Measurements from ENCODE around the gene ACVR1.

ACVR1 gene

DNA sequence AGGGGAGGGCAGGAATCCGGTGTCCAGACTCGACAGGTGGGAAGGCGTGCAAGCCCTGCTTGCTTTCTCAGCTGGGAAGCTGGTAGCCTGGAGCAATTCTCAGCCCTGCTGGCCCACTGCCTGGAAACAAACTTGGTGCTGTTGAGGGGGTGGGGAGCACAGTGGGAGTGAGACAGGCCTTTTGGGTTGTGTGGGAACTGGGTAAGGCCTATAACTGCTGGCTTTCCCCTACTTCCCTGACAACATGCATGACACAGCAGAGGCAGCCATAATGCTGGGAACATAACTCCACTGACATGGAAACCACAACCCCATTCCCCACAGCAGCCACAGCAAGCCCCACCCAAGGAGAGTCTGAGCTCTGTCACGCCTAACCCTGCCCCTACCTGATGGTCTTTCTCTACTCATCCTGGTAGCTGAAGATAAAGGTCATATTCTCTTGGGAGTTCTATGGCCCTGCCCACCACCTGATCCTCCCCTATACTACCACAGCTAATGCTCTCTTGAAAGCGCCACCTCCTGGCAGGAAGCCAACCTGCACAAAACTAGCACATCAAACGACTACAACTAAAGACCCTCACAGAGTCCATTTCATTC, 124.6 kb downstream of the ACVR1 start:
- H3K4me3 ChIP-seq (ENCODE audit: low read depth, low read length): no peak overlapping the region
- TF ChIP-seq, protein P1, sequence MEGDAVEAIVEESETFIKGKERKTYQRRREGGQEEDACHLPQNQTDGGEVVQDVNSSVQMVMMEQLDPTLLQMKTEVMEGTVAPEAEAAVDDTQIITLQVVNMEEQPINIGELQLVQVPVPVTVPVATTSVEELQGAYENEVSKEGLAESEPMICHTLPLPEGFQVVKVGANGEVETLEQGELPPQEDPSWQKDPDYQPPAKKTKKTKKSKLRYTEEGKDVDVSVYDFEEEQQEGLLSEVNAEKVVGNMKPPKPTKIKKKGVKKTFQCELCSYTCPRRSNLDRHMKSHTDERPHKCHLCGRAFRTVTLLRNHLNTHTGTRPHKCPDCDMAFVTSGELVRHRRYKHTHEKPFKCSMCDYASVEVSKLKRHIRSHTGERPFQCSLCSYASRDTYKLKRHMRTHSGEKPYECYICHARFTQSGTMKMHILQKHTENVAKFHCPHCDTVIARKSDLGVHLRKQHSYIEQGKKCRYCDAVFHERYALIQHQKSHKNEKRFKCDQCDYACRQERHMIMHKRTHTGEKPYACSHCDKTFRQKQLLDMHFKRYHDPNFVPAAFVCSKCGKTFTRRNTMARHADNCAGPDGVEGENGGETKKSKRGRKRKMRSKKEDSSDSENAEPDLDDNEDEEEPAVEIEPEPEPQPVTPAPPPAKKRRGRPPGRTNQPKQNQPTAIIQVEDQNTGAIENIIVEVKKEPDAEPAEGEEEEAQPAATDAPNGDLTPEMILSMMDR (IDR thresholded peaks at IDR 0.05; ENCODE audit: control insufficient read depth, extremely low read depth, insufficient read depth): no peak
- DNase-seq (ENCODE audit: low read depth): no peak

DNA sequence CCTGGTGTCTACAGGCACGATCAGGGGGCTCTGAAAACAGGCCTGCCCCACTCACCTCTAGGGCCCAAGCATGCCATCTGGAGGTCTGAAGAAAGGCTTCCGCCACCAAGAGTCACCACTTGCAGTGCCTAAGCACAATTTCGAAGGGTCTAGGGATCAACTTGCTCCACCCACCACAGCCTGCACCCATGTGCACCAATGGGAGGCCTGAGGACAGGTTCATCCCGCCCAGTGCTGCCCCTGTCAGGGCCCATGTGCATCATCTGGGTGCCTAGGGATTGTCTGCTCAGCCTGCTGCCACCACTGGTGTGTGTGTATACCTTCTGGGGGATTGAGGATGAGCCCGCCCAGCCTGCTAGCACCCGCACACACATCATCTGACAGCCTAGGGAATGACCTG, 126.4 kb downstream of the ACVR1 start:
- H3K4me3 ChIP-seq (ENCODE audit: low read depth, low read length): no peak overlapping the region
- no peak for DNase-seq (ENCODE audit: low read depth)
- TF ChIP-seq, protein P1 (IDR thresholded peaks at IDR 0.05; ENCODE audit: control insufficient read depth, extremely low read depth, insufficient read depth): no peak

DNA sequence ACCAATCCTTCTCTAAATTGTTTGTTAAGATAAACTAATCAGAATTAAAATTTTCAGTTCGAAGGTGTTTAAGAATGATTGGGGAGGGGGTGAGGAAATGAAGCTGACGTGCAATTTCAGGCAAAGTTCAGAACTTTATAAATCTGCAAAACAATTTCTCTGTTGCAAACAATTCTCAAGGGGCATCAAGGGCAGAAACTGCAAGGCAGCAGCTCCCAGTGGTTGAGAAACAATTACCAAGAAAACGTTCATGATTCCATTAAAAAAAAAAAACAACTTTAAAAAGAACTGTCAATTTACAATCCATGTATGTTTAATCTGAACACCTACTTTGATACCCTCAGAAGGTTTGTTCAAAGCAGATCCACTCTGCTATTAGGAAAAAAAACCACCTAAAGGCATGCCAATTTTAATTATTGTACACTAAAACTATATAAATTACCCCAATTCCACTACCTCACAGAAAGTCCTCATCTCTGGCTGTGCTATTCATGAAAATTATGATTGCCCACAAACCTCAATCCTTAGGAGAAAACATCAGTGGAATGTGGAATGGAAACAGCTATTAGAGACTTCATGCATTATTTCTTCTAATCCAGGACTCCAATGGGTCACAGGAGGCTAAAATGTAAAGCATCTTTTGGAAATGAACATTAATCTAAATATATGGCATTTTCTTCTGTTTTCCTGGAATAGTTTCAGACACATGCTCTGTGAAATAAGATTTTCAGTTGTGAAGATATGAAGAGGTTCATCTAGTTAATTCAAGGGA, 127.6 kb downstream of the ACVR1 start:
- no peak for DNase-seq (ENCODE audit: low read depth)
- H3K4me3 ChIP-seq (ENCODE audit: low read depth, low read length): no peak overlapping the region
- TF ChIP-seq, protein P1 (IDR thresholded peaks at IDR 0.05; ENCODE audit: control insufficient read depth, extremely low read depth, insufficient read depth): no peak

DNA sequence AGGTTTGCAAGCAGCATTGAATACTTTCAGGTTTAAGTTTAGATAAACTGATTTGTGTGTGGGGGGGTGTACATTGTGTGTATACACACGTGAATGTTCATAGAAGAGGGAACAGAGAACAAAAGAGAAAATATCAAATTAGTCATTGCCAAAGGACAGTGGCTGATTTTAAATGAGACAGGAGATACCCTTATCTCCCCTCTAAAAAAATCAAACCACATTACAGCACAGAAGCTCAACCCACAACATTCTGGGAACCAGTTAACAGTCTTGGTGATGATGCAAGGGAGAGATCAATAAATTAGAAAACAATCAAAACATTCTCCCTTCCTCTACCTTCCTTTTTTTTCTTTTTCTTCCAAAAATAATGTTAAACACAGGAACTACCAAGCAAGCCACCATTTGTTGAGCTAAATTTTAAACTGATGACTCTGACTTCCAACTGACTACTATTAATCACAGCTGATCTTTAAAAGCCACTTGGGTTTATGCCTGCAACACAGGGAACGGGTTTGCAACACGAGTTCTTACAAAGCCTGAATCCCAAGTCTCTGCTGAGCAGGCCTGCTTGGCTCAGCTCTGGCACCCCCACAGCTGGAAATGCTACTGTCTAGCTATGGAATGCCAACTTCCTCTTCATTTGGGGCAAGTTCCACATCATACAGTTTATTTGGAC, 128.3 kb downstream of the ACVR1 start:
- no peak for DNase-seq (ENCODE audit: low read depth)
- TF ChIP-seq, protein P1 (IDR thresholded peaks at IDR 0.05; ENCODE audit: control insufficient read depth, extremely low read depth, insufficient read depth): no peak
- no peak overlapping the region for H3K4me3 ChIP-seq (ENCODE audit: low read depth, low read length)

DNA sequence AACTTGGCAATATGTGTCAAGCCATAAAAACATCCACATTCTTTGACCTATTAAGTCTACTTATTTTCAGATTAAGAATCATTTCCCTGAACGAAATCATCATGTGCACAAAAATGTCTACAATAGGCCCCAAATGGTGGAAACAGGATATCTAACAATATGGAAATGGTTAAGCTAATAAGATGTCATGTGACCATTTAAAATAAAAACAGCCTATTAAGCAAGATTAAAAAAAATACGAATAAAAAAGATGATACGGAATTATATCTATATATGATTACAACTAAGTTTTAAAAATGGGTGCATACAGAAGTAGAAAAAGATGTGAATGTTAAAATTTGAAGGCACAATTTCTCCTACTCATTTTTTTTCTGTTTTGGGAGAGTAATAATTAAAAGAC, 128.8 kb downstream of the ACVR1 start:
- no peak overlapping the region for H3K4me3 ChIP-seq (ENCODE audit: low read depth, low read length)
- TF ChIP-seq, protein P1 (IDR thresholded peaks at IDR 0.05; ENCODE audit: control insufficient read depth, extremely low read depth, insufficient read depth): no peak
- no peak for DNase-seq (ENCODE audit: low read depth)

DNA sequence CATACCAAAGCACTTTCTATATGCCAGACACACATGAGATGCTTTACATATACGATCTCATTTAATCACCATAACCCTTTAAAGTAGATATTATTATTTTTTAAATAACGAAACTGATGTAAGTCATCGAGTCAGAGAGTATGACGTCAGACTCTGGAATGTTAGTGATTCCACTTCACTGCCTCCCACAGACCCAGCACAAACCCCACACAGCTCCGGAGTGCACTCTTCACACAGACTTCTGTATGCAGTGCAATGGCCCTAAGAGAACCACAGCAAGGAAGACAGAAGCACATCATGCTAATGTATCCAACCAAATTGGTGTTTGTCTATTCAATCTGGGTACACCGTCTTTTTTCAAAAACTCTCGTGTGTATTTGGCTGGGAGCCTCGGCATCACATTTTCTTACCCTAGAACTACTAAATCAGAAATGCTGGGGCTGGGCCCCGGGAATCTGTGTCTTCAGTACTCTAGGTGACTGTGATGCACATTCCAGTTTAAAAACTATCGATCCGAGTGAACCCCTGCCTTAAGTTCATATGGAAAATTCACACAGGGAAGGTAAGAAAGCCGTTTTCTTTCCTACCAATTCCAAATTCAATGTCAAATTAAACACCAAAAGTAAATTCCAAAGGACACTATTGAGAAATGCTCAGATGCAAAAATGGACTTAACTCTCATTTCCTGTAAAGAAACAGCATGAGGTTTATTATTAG, 129.7 kb downstream of the ACVR1 start:
- DNase-seq (ENCODE audit: low read depth): no peak
- TF ChIP-seq, protein P1 (IDR thresholded peaks at IDR 0.05; ENCODE audit: control insufficient read depth, extremely low read depth, insufficient read depth): no peak
- no peak overlapping the region for H3K4me3 ChIP-seq (ENCODE audit: low read depth, low read length)

All from LNCaP clone FGC (cell line).